Neutrophil (primary cell): ENCODE data around the gene PRKRA.
"Not testable (repeated sequence)": the region's sequence is repeated elsewhere in the genome, so short reads cannot be mapped to it uniquely, and the experiment has no call there.

Source experiments
- H3K27ac ChIP-seq: fragments of 200-600 bp; sonication (generic); 2 replicates; pipeline ENCODE4 v1.5.1; 2016; ENCODE audit warnings: mild to moderate bottlenecking, moderate library complexity
- H3K27me3 ChIP-seq: fragments of 200-600 bp; sonication (generic); 2 replicates; pipeline ENCODE4 v1.6.0; 2016; ENCODE audit warnings: mild to moderate bottlenecking
- H3K36me3 ChIP-seq: fragments of 200-600 bp; sonication (generic); 2 replicates; pipeline ENCODE4 v1.5.1; 2017
- H3K4me1 ChIP-seq, 2 experiments: fragments of 200-600 bp in 1 of 2; sonication (generic) in 1 of 2; 1 replicate in 1 of 2; 2 replicates in 1 of 2; pipeline versions ENCODE4 v1.5.1 to v1.6.1; 2013 to 2016; ENCODE audit warnings: low read depth in 1 of 2, low read length in 1 of 2, mild to moderate bottlenecking in 1 of 2, moderate library complexity in 1 of 2; ENCODE audit not compliant: control insufficient read depth in 1 of 2, insufficient read depth in 1 of 2
- H3K4me3 ChIP-seq, 2 experiments: fragments of 200-600 bp in 1 of 2; sonication (generic) in 1 of 2; 1 replicate in 1 of 2; 2 replicates in 1 of 2; pipeline ENCODE4 v1.5.1; 2013 to 2016; ENCODE audit warnings: low read depth in 1 of 2, low read length in 1 of 2, mild to moderate bottlenecking in 1 of 2, moderate library complexity in 1 of 2
- H3K9me3 ChIP-seq: fragments of 200-600 bp; sonication (generic); 2 replicates; pipeline ENCODE4 v1.5.1; 2016
- CTCF ChIP-seq: fragments of 200-600 bp; sonication (generic); IDR thresholded peaks from 2 replicates; pipeline ENCODE4 v1.5.1; 2016; ENCODE audit warnings: antibody characterized with exemption

PRKRA gene

GRCh38 chr2:178427458-178427857 is 23.5 kb downstream of the PRKRA start:
- Histone ChIP-seq H3K27ac (no peak overlapping the region), H3K27me3 (no peaks in the 10 kb centered on the region), H3K36me3 (peaks cover 19% of the 10 kb centered on the region), H3K9me3 (no peaks in the 10 kb centered on the region), H3K4me1 (no peaks in the 10 kb centered on the region), H3K4me3 (no peak overlapping the region)
- no peak for TF ChIP-seq CTCF

- H3K4me1 ChIP-seq, result no peaks in the 10 kb centered on the region
- no peaks in the 10 kb centered on the region for H3K9me3 ChIP-seq
- no peak overlapping the region for H3K27ac ChIP-seq
- no peak overlapping the region for H3K4me3 ChIP-seq
- no peak for TF ChIP-seq CTCF
- H3K36me3 ChIP-seq, result peaks cover 12% of the 10 kb centered on the region
- no peaks in the 10 kb centered on the region for H3K27me3 ChIP-seq
Measured at GRCh38 chr2:178426388-178426787, 24.6 kb downstream of the PRKRA start.

- peaks cover 0 to 1% of the 10 kb centered on the region in 2 experiments for H3K4me1 ChIP-seq
- H3K36me3 ChIP-seq, result peaks cover 3% of the 10 kb centered on the region
- no peaks in the 10 kb centered on the region for H3K9me3 ChIP-seq
- H3K27me3 ChIP-seq, result no peaks in the 10 kb centered on the region
- H3K27ac ChIP-seq, result no peak overlapping the region
- TF ChIP-seq CTCF, result no peak
- no peak overlapping the region for H3K4me3 ChIP-seq
Measured at GRCh38 chr2:178425255-178425827, 25.6 kb downstream of the PRKRA start.

GRCh38 chr2:178423746-178424145 is 27.2 kb downstream of the PRKRA start:
- not testable (repeated sequence) for H3K36me3 ChIP-seq, H3K9me3 ChIP-seq, H3K4me1 ChIP-seq, H3K27me3 ChIP-seq, H3K4me3 ChIP-seq, H3K27ac ChIP-seq

- H3K27ac ChIP-seq, result no peak overlapping the region
- TF ChIP-seq CTCF, result no peak
- peaks cover 0 to 3% of the 10 kb centered on the region in 2 experiments for H3K4me1 ChIP-seq
- H3K27me3 ChIP-seq, result no peaks in the 10 kb centered on the region
- H3K9me3 ChIP-seq, result no peaks in the 10 kb centered on the region
- H3K36me3 ChIP-seq, result no peaks in the 10 kb centered on the region
- no peak overlapping the region for H3K4me3 ChIP-seq
Measured at GRCh38 chr2:178422097-178422496, 28.9 kb downstream of the PRKRA start.

GRCh38 chr2:178420463-178420999 is 30.4 kb downstream of the PRKRA start:
- Histone ChIP-seq H3K36me3 (no peaks in the 10 kb centered on the region), H3K27ac (no peak overlapping the region), H3K4me3 (no peak overlapping the region), H3K27me3 (no peaks in the 10 kb centered on the region), H3K4me1 (peaks cover 0 to 3% of the 10 kb centered on the region in 2 experiments), H3K9me3 (no peaks in the 10 kb centered on the region)
- no peak for TF ChIP-seq CTCF
